H54 (cell line): ENCODE results near the gene PLEKHG4B.

ENCODE experiments used
- DNase-seq: peaks from one replicate; pipeline ENCODE4 v3.0.0; 2011; ENCODE audit warnings: low spot score, mixed read lengths; ENCODE audit not compliant: insufficient read length
- FAIRE-seq: peaks from 3 replicates; lab custom pipeline; 2011; peaks lifted over from hg19 to GRCh38; lab: Jason Lieb, UNC
- POLR2A ChIP-seq: IDR thresholded peaks from 2 replicates; pipeline ENCODE4 v1.6.1; 2011; ENCODE audit warnings: low read depth, mild to moderate bottlenecking, low read length

PLEKHG4B gene

DNA sequence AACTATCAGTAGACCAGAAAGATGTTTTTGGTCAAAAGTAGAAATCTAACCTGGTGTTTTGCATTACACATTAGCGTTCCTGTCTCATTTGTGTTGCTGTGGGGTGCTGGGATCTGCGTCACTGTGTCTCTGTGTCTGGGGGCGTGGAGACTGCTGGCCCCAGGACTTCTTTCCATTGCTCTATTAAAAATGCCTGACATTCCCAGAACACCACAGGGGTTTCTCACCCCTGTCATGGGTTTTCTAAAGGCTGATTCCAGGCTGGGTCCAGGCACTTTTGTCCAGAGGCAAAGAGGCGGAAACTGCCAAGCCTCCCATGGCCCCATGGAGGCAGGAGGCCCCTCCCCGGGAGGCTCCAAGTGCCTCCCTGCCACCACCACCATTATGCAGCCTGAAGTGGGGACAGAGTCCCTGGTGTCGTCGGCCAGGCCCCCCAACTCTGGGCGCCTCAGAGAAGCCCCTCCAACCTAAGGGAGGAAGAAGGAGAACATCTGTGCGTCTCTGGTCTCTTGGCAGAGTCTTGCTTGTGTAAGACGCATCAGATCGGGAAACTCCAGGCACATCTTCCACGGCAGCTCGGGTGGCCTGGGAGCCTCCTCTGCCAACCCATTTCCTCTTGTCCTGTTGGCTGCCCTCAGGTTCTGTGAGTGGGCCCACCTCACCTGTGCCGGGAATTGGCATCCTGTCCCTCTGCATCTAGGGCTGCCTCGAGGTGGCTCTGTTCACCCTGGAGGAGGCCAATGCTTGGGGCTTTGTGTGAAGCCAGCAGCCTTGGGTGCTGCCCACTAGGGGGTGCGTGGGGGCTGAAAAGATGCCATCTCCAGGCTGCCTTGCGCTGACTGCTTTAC, 13.8 kb upstream of the PLEKHG4B start:
- no peak for TF ChIP-seq POLR2A
- FAIRE-seq = no peak
- DNase-seq = peak; percentile 73

DNA sequence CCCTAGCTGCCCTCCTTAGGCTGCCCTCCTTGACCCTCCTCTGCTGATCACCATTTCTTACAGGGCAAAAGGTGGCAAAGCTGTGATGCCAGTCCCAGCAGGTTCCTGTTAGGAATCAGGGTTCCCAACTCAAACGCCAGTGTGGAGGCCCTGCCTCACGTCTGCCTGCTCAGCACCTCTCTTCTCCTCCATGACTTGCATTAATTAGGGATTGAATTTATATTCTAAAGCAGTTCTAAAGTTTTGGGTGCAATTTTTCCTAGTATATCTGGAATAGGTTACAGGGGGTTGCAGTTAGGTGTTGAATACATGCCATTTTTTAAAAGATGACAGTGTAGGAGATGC, 13.2 kb upstream of the PLEKHG4B start:
- no peak for DNase-seq
- no peak for TF ChIP-seq POLR2A
- no peak for FAIRE-seq

GRCh38 chr5:79263-79662, 12.7 kb upstream of the PLEKHG4B start:
- DNase-seq (no peak), FAIRE-seq (no peak)
- TF ChIP-seq POLR2A = no peak

GRCh38 chr5:79821-80220, 12.1 kb upstream of the PLEKHG4B start:
- FAIRE-seq (no peak), DNase-seq (no peak)
- no peak for TF ChIP-seq POLR2A

GRCh38 chr5:81391-82021, 10.5 kb upstream of the PLEKHG4B start:
- FAIRE-seq (no peak), DNase-seq (no peak)
- no peak for TF ChIP-seq POLR2A

DNA sequence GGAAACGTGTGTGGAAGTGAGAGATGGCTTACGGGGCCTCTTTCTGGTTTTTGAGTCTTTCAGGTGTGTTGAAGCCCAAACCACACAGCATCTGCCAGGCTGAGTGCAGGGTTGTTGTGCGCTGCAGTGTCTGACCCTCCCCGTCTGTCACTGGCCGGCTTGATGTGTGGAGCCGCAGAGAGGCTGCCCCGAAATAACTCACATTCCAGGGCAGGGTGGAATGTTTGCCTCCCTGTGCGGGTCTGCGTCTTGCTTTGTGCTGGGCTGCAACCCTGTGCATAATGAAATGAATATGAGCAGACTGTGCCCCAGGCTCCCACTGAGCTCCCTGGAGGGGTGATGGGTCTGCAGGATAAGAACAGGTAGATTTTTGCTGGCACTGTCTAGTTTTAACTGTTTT, 9.9 kb upstream of the PLEKHG4B start:
- no peak for TF ChIP-seq POLR2A
- FAIRE-seq (no peak), DNase-seq (no peak)

- no peak for TF ChIP-seq POLR2A
- FAIRE-seq (no peak), DNase-seq (no peak)
Measured at GRCh38 chr5:82570-82969, 9.4 kb upstream of the PLEKHG4B start.

DNA sequence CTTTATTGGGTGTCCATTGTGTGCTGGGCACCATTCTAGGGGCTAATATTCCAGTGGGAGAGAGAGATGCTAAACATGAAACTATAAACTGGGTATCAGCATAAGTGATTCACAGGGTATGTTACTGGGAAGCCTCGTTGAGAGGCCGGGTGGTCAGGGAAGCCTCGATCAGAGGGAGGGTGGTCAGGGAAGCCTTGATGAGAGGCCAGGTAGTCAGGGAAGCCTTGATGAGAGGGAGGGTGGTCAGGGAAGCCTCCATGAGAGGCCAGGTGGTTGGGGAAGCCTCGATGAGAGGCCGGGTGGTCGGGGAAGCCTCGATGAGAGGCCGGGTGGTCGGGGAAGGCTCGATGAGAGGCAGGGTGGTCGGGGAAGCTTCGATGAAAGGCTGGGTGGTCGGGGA, 8.9 kb upstream of the PLEKHG4B start:
- FAIRE-seq = no peak
- no peak for TF ChIP-seq POLR2A
- no peak for DNase-seq

- DNase-seq (no peak), FAIRE-seq (no peak)
Measured at GRCh38 chr5:85334-85995, 6.5 kb upstream of the PLEKHG4B start.

GRCh38 chr5:89337-90286, 2.4 kb upstream of the PLEKHG4B start:
- FAIRE-seq = no peak
- TF ChIP-seq POLR2A = no peak
- DNase-seq = no peak

More at GRCh38 chr5:85334-85995, 6.5 kb upstream of the PLEKHG4B start:
- no peak for TF ChIP-seq POLR2A

GRCh38 chr5:90590-91547, 1.1 kb upstream of the PLEKHG4B start:
- TF ChIP-seq POLR2A = no peak
- FAIRE-seq (no peak), DNase-seq (peak; percentile 64)

GRCh38 chr5:92401-93220, 643 bp downstream of the PLEKHG4B start:
- DNase-seq (no peak), FAIRE-seq (no peak)
- no peak for TF ChIP-seq POLR2A
